KMS-11 (cell line): ENCODE measurements around the gene ANKRD34B.

Source experiments
- H2AFZ ChIP-seq: fragments of 200-600 bp; sonication (generic); 2 replicates; pipeline ENCODE4 v1.6.1; 2016; ENCODE audit warnings: antibody characterized with exemption, mixed run types, low read depth
- H3K27ac ChIP-seq: fragments of 200-600 bp; sonication (generic); 2 replicates; pipeline ENCODE4 v1.6.1; 2016; ENCODE audit warnings: mild to moderate bottlenecking, mixed run types
- H3K27me3 ChIP-seq: fragments of 200-600 bp; sonication (generic); 2 replicates; pipeline ENCODE4 v1.6.1; 2017; ENCODE audit warnings: mild to moderate bottlenecking, low read depth, mixed run types, moderate library complexity; ENCODE audit not compliant: insufficient read depth
- H3K36me3 ChIP-seq: fragments of 200-600 bp; sonication (generic); 2 replicates; pipeline ENCODE4 v1.6.1; 2017; ENCODE audit warnings: mild to moderate bottlenecking, mixed run types; ENCODE audit not compliant: insufficient read depth
- H3K4me1 ChIP-seq: fragments of 200-600 bp; sonication (generic); 2 replicates; pipeline ENCODE4 v1.6.1; 2016; ENCODE audit warnings: mild to moderate bottlenecking, low read depth, mixed run types; ENCODE audit not compliant: poor library complexity, severe bottlenecking
- H3K4me2 ChIP-seq: fragments of 200-600 bp; sonication (generic); 2 replicates; pipeline ENCODE4 v1.7.0; 2016; ENCODE audit warnings: mild to moderate bottlenecking, mixed run types
- H3K4me3 ChIP-seq: fragments of 200-600 bp; sonication (generic); IDR thresholded peaks from 2 replicates; pipeline ENCODE4 v1.6.1; 2017; ENCODE audit warnings: low read depth, low read length, mixed read lengths; ENCODE audit not compliant: insufficient read depth
- H3K79me2 ChIP-seq: fragments of 200-600 bp; sonication (generic); 2 replicates; pipeline ENCODE4 v1.6.1; 2016; ENCODE audit warnings: low read depth, mixed run types; ENCODE audit not compliant: insufficient read depth
- H3K9ac ChIP-seq: fragments of 200-600 bp; sonication (generic); 2 replicates; pipeline ENCODE4 v1.6.1; 2016; ENCODE audit warnings: mild to moderate bottlenecking, mixed run types
- H4K20me1 ChIP-seq: fragments of 200-600 bp; sonication (generic); 2 replicates; pipeline ENCODE4 v1.6.1; 2016; ENCODE audit warnings: mild to moderate bottlenecking, mixed run types; ENCODE audit not compliant: insufficient read depth
- TF ChIP-seq, protein P1 (sequence below): fragments of 200-600 bp; sonication (generic); conservative IDR thresholded peaks from 2 replicates; pipeline ENCODE4 v1.6.1; 2017; ENCODE audit warnings: low read depth, mild to moderate bottlenecking, antibody characterized with exemption, low read length, moderate library complexity, mixed read lengths

The ANKRD34B gene

GRCh38 chr5:80508844-80509243 lies 61.2 kb downstream of the ANKRD34B start:
- Histone ChIP-seq H3K27ac (no peak overlapping the region), H3K4me3 (no peak overlapping the region), H3K9ac (no peak overlapping the region), H3K4me2 (no peak overlapping the region), H3K36me3 (no peaks in the 10 kb centered on the region), H4K20me1 (no peaks in the 10 kb centered on the region), H2AFZ (no peak overlapping the region), H3K79me2 (no peaks in the 10 kb centered on the region), H3K4me1 (no peaks in the 10 kb centered on the region), H3K27me3 (no peaks in the 10 kb centered on the region)
- TF ChIP-seq, protein P1, sequence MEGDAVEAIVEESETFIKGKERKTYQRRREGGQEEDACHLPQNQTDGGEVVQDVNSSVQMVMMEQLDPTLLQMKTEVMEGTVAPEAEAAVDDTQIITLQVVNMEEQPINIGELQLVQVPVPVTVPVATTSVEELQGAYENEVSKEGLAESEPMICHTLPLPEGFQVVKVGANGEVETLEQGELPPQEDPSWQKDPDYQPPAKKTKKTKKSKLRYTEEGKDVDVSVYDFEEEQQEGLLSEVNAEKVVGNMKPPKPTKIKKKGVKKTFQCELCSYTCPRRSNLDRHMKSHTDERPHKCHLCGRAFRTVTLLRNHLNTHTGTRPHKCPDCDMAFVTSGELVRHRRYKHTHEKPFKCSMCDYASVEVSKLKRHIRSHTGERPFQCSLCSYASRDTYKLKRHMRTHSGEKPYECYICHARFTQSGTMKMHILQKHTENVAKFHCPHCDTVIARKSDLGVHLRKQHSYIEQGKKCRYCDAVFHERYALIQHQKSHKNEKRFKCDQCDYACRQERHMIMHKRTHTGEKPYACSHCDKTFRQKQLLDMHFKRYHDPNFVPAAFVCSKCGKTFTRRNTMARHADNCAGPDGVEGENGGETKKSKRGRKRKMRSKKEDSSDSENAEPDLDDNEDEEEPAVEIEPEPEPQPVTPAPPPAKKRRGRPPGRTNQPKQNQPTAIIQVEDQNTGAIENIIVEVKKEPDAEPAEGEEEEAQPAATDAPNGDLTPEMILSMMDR, result no peak

DNA sequence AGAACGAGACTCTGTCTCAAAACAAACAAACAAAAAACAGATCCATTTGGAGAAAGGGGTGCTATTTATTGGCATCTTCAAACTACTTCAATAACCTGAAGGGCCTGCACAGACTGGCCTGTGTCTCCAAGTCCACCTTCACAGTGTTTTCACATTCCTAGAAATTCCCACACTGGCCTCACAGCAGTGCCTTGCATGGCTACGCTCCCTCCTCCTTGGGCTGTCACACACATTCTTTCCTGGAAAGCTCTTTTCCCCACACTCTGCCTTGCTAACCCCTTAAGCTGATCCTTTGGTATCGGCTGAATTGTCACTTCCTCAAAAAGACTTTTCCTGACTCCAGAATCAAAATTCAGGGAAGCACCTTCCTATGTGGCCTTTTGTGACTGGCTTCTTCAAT lies 62.4 kb downstream of the ANKRD34B start:
- no peak overlapping the region for H3K9ac ChIP-seq
- H3K79me2 ChIP-seq, result no peaks in the 10 kb centered on the region
- H4K20me1 ChIP-seq, result no peaks in the 10 kb centered on the region
- H3K27ac ChIP-seq, result no peak overlapping the region
- TF ChIP-seq, protein P1, result no peak
- no peaks in the 10 kb centered on the region for H3K27me3 ChIP-seq
- H3K36me3 ChIP-seq, result no peaks in the 10 kb centered on the region
- no peak overlapping the region for H2AFZ ChIP-seq
- H3K4me3 ChIP-seq, result no peak overlapping the region
- no peak overlapping the region for H3K4me2 ChIP-seq
- no peaks in the 10 kb centered on the region for H3K4me1 ChIP-seq
